ENCODE data around the gene UNC13A.

The UNC13A gene

DNA sequence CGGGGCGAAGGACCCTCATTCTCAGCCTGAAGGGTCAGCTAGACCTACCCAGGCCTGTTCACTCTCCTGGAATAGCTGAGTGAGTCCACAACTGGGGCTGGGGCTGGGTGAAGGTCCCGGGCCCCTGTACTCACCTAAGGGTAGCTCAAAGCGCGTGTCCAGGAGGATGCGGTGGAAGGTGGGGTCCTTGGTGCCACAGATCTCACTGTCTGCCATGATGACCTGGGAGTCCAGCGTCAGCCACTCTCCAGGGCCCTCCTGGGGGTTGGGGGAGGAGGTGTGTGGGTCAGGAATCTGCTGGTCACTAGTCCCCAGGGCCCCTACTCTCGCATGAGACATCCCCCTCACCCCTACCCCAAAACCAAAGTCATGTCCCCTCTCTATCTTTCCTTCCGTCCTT, 18.7 kb downstream of the UNC13A start:
- DNase-seq (ENCODE audit: low spot score), result no peak

DNA sequence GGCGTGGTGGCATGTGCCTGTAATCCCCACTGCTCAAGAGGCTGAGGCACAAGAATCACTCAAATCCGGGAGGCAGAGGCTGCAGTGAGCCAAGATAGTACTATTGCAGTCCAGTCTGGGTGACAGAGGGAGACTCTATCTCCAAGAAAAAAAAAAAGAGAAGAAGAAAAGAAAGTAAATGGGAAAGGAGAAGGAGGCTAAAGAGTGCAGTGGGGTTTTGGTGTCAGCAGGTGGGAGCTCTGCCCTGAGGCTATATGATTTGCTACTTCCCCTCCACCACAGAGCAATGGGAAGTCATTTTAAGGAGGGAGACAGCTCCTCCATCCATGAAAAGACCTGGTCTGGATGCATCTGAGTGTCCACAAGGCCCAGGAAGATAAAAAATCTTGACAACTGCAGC, 23.1 kb downstream of the UNC13A start:
- DNase-seq (ENCODE audit: low spot score), result no peak

DNA sequence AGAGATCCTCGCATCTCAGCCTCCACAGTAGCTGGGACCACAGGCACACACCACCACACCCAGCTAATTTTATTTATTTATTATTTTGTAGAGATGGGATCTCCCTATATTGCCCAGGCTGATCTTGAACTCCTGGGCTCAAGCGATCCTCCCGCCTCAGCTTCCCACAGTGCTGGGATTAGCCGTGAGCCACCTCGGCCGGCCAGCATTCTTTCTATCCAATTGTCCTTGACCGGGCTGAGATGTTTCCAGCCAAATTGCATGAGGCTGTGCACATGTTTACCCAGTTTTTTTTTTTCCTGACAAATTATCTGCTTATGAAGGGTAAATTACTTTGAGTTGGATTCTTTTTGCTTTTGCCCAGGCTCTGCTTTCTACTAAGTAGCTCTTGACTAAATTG, 28.2 kb downstream of the UNC13A start:
- no peak for DNase-seq (ENCODE audit: low spot score)

DNA sequence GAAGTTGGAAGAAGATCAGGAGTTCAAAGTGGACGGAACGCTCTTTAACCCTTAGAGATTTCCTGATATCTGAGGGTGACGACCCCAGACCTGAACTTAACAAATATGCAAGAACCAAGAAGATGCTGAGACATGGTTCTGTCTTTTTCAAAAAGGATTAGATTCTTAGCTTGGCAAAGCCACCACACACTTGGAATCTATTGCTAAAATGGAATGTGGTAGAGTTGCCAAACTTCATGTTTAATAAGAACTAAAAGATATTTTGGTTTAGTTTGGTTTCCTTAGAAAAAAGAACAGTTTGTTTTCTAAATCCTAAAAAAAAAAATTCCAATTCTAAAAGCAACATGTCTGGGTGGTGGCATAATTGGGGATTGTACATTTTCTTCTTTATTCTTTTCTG, 29.5 kb downstream of the UNC13A start:
- DNase-seq (ENCODE audit: low spot score), result no peak

DNA sequence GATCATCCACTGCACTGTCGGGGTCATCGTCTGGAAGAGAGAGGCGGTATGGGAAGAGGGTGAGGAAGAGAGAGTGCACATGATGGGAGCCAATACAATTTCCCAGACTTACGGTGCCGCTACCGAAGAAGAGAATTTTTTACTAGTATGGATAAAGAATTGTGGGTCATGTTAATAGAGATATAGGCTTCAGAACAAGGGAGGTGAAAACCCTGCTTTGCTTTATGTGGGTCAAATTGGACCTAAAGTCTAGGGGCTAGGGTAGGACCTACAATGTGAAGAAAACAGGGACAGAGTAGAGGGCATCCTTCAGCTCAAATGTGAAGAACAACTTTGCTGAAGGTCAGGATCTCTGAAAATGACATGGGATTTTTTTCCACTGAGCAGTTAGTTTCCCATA, 29.9 kb downstream of the UNC13A start:
- DNase-seq (ENCODE audit: low spot score), result no peak

DNA sequence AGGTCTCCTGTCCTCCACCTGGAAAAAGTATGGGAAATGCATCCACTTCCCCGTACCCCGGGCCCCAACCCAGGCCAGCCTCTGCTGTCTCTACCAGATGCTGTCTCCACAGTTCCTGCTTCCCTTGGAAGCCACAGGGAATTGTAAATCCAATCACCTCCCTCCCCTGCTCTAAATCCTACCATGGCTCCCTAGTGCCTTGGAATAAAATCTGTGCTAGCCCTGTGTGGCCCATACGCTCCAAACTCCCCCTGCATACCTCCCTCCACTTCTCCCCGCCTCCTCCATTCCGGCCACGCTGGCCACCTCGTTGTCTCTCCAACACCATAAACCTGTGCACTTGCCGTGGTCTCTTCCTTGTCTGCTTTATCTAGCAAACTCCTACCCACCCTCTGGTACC, 31.2 kb downstream of the UNC13A start:
- no peak for DNase-seq (ENCODE audit: low spot score)

DNA sequence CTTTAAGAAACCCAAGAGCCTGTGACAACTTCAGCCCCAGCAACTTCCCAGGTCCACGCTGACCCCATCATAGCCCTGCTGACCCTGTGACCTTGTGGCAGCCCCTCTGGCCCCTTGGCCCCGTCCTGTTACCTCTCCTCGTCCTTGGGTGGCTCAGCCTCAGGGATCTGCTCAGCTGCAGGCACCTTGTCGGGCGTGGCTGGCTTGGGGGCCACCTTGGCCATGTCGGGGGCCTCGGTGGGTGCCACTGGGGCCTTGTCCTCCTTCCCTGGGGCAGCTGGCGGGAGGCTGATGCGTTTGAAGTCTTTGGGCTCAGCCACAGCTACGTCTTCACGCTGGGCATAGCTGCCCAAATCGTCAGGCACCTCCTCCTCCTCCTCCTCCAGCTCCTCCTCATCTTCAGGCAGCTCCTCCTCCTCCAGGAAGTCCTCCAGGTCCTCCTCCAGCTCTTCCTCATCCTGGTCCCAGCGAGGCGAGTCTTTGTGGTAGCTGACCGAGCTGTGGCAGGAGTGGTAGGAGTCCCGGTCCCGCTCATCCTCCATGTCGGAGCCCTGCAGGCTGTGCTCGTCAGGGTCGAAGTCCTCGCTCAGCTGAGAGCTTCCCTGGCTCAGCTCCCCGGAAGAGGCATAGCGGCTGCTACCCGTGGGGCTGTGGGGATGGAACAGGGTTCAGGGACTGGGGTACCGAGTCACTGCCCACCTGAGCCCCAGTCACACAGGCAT, 32.2 kb downstream of the UNC13A start:
- no peak for DNase-seq (ENCODE audit: low spot score)

DNA sequence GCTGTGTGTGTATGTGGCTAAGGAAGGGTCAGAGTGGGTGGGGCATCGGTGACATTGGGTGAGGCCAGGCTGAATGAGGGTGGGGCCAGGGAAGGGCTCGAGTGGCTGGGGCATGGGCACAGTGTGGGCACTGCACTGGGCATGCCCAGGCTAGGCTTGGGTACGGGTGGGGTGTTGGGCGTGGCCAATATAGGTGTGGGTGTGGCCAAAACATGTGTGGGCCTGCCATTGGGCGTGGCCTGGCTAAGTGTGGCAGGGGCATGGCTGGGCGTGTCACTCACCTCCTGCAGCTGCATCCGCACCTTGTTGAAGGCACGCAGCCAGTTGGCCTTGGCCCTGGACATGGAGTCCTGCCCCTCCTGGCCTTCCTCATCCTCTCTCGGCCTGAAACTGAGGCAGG, 33.2 kb downstream of the UNC13A start:
- DNase-seq (ENCODE audit: low spot score), result peak; percentile 23

DNA sequence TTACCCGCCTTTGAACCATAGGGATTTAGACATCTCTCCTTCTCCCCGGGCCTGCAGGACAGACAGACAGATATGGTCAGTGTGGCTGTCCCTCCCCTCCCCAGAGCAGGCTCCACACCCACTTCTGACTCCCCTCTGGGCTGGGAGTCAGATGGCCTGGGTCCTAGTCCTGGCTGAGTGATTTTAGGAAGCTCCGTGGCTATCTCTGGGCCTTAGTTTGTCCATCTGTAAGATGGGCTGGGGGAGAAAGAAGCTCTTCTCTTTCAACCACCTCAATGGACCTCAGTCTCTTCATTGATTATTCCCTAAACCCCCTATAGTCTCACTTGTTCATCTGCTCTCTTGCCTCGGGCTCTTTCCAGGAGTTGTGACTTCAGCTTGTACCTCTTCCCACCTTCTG, 35.5 kb downstream of the UNC13A start:
- no peak for DNase-seq (ENCODE audit: low spot score)

DNA sequence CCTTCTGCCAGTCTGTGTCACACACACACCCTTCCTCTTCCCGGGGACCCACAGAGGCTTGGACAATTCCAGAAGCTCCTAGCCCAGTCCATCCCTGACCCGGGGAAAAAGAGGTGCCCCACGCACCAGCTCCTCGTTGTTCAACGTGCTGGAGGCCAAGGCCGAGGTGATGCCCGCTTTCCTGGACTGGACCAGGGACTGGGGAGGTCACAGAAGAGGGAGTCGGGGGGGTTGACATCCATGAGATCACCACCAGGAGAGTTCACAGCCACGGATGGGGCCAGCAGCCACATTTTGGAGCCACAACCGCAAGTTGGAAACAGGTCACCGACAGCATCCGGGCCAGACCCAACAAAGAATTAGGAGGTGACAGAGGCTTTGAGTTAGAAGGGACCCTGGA, 39.4 kb downstream of the UNC13A start:
- DNase-seq (ENCODE audit: low spot score), result no peak

DNA sequence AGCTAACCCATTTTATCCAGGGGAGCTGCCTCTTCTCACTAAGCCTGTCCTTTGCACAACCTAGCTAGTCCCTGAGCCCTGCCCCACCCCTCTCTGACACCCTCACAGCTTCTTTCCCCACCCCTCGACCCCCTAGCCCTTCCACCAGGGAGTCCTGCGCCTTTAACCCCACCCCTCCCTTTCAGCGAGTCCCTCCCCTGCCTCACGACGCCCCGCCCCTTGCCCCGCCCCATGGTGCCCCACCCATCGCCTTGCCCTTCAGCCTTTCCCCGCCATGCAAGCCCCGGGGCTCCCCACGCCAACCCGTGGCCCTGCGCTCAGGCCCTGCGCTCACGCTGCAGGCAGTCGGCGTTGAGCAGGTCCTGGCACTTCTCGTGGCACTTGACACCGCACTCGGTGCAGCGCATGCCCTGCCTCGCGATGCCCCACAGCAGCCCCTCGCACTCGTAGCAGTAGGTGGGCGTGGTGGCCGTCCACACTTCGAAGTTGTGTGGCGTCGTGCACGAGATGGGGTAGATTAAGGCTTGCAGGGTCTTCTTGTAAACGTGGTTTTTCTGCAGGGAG, 40.0 kb downstream of the UNC13A start:
- no peak for DNase-seq (ENCODE audit: low spot score)

DNA sequence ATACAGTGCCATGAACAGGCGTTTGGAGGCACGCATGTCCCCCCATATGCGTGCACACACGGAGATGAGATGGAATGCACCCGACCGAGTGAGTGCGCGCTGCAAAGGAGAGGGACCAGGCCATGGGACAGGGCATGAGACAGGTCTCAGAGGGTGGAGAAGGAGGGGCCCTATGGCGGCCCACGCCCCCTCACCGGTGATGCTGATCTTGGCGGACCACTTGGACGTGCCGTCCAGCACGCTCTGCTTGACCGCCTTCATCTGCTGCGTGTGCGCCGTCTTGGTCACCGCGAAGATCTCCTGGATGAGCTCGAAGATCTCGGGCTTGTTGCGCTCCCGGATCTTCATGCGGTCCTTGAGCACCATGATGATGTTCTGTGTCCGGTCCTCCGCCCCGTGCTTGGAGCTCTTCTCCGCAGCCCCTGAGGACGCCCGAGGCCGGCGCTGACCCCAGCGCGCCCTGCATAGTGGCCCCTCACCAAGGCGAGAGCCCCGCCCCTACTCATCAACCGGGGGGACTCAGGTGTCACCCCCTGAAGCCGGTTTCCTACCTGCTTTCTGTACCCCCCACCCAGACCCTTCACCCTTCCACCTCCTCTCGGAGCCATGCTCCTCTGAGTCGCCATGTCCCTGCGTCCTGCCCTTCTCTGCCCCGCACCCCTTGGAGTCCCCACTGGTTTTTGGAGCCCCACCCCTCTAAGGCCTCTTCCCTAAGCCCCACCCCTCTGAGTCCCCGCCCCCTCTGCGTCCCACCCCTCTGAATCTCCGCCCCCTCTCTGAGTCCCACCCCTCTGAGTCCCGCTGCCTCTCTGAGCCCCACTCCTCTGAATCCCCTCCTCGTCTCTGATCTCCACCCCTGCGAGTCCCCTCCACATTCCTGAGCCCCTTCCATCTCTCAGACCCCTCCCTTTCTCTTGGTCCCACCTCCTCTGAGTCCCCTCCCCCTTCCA, 40.8 kb downstream of the UNC13A start:
- no peak for DNase-seq (ENCODE audit: low spot score)

DNA sequence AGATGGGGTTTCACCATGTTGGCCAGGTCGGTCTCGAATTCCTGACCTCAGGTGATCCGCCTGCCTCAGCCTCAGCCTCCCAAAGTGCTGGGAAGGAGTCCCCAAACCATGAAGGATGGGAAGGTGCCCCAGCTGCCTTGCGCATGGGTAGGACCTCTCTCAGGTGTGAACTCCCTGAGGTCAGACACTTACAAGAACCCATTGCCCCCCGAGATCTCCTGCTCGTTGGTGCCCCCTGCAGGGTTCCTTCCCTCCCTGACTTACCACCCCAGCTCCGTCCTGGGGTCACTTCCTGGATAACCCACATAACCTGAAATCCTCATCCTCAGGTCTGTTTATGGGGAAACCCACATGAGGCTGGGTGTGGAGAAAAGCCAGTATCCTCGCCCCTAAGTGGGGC, 41.7 kb downstream of the UNC13A start:
- DNase-seq (ENCODE audit: low spot score), result no peak

DNA sequence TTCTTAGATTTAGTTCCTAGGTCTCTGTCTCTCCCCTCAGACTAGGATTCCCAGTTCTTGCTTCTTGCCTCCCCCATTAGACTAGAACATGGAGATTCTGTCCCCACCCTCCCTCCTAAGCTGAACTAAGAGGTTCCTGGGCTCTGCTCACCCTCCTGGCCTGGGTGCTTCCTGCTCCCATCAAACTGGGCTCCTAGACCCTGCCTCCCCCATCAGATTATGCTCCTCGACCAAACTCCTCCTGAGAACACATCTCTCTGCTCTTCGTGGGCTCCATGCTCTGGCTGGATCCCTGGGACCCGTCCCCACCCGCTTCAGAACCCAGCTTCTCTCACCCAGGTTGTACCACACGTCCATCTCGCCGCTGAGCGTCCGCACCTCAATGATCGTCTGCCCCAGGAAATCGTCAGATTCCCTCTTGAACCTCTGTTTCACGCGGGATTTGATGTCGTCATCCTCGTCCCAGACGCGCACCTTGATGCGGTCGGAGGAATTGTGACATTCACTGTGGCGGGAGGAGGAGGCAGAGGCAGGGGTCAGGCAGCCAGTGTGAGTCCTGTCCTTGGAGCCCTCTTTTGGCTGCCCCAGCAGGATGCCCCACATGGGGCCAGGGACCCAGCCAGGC, 42.7 kb downstream of the UNC13A start:
- DNase-seq (ENCODE audit: low spot score), result no peak

DNA sequence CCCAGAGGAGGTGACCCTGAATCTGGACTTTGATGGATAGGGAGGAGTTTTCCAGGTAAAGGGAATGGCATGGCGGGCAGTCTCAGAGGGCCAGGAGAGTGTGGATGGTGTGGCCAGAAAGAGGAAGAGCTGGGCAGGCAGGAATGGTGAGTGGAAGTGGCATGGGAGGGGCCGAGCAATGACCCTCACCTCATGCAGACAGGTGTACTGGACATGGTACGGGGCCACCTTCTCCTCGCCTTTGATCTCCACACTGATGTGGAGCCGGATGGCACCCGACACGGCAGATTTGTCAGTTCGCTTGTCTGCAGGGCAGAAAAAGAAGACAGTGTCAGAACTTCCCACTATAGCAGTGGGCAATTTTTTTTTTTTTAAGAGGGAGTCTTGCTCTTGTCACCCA, 45.5 kb downstream of the UNC13A start:
- no peak for DNase-seq (ENCODE audit: low spot score)

DNA sequence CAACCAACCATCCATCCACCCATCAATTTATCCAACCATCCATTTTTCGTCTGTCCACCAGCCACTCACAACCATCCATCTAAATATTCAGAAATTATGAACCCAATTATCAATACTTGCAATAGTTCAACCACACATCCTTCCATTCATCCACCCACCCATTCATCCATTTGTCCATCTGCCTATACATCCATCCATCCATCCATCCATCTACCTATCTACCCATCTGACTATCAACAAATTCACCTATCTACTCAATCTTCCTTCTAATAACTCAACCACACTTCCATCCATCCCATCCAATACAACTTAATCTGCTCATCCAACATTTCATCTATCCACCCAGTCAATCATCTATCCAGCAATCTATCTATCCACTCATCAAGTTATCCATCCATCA, 46.3 kb downstream of the UNC13A start:
- DNase-seq (ENCODE audit: low spot score), result no peak

DNA sequence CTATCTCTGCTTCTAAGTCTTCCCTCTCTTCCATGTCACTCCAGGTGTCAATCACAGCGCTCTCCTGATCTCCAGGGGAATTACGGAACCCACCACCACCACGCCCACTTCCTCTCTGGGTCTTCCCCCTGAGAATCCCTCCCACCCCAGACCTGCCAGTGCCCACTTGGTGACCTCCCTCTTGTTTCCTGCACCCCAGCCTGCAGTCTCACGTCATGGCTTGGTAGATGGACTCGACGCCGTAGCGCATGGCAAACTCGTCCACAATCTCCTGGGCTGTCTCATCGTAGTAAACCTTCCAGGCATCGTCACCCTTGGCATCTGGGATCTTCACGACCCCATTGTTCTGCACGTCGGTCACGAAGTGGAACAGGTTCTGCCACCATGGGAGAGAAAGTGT, 47.0 kb downstream of the UNC13A start:
- no peak for DNase-seq (ENCODE audit: low spot score)

DNA sequence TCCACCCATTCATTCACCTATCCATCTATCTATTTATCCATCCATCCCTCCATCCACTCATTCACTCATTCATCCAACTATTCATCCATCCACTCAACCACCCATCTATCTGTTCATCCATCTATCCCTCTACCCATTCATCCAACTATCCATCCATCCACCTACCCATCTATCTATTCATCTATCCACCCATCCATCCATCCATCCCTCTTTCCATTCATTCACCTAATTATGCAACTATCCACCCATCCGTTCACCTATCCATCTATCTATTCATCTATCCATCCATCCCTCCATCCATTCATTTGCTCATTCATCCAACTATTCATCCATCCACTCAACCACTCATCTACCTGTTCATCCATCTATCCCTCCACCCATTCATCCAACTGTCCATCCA, 54.5 kb downstream of the UNC13A start:
- no peak for DNase-seq (ENCODE audit: low spot score)

DNA sequence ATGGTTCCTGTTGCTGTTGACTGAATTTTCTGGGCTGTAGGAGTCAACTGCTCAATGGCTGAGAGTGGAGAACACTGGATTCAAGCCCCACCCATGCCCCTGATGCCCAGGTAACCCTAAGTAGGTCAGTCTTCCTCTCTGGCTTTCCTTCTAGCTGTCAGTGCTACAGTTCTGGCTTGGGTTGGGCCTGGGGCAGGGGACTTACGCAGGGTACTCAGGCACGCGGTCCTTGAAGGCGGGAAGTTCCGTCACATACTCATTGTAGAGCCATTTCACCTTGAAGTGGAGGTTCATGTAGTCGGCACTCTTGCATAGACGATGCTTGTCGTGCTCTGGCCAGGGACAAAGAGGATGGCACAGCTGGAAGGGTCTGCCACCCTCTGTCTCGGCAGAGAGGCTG, 55.6 kb downstream of the UNC13A start:
- DNase-seq (ENCODE audit: low spot score), result no peak

DNA sequence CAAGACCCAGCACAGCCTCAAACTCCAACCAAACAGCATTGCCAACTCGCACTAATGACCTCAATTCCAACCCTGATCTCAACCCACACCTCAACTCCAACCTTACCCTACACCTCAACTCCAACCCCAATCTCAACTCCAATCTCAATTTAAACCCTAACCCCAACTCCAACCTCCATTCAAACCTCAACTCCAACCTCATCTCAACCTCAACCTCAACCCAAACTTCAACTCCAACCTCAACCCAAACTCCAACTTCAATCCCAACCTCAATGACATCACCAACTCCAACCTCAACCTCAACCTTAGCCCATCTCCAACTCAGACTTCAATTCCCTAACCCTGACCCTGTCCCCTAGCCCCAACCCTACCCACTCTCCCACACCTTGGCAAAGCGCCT, 58.4 kb downstream of the UNC13A start:
- no peak for DNase-seq (ENCODE audit: low spot score)

DNA sequence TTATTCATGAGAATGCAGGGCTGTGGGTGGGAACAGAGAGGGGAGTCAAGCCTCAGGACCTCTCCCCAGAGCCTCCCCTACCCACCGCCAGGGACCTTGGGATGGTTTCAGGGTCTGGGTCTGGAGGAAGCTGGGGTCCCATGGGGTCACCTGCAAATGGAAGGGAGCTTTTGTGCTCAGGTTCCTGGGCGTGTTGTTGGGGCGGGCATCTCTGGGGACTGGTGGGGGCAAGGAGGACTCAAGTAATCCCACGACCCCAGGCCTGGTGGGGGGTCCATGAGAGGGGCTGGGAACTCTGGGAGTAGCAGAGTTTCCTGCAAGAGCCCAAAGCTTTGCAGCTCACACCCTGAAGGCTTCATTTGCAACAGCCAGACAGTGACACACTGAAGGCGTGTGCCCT, 60.2 kb downstream of the UNC13A start:
- DNase-seq (ENCODE audit: low spot score), result no peak

DNA sequence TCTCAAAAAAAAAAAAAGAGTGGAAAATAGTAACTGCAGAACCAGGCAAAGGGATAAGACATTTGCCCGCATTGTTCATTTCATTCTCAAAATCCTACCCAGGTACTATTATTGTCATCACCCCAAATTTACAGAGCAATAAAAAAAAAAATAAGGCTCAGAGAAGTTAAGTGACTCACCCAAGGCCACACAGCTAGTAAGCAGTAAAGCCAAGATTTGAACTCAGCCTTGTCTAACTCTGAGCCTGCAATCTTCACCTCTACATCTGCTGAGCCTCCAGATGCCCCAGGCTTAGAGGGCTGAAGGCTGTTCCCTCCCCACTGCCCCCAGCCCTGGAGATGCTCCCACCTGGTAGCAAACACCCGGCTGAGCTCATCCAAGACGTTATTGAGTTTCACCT, 61.0 kb downstream of the UNC13A start:
- DNase-seq (ENCODE audit: low spot score), result no peak

All from hematopoietic multipotent progenitor cell treated with erythropoietin and hydrocortisone succinate and interleukin-3 and kit ligand, for 15 days (in vitro differentiated cells).